ENCODE measurements around the gene RUFY1. TPM values are rescaled to one million over a fixed set of nuclear protein-coding genes. Genes with fewer than 3 reads are reported as not detected.
"Not testable (repeated sequence)": the region's sequence is repeated elsewhere in the genome, so short reads cannot be mapped to it uniquely, and the experiment has no call there.

RUFY1 gene
- total RNA-seq, 2 donors from 2014 or later, result 37.1 to 44.0 TPM

DNA sequence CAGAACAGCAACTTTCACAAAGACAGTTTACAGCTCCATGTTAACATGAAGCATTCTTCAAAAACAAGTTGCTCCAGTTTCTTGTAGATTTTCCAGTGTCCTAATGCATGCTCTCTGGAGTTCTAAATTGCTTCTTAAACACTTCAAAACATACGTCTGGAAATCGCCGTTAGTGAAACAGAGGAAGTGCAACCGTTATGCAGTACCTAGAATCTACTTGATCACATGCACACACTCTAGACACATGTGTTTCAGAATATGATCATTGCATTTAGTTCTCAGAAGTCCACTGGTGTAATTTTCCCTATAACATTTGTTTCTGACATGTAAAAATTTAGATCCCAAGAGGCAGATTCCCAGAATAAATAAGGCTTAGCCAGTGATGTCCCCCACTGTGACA, 41.1 kb upstream of the RUFY1 start:
- Histone ChIP-seq H3K27me3 (no peaks in the 10 kb centered on the region), H3K36me3 (no peaks in the 10 kb centered on the region), H3K9me3 (no peaks in the 10 kb centered on the region), H3K27ac (no peak overlapping the region), H3K4me1 (no peaks in the 10 kb centered on the region), H3K4me3 (no peak overlapping the region), H3K9ac (ENCODE audit: low read depth in 2 of 2, low read length in 2 of 2) (no peak overlapping the region)
- TF ChIP-seq, protein P1, sequence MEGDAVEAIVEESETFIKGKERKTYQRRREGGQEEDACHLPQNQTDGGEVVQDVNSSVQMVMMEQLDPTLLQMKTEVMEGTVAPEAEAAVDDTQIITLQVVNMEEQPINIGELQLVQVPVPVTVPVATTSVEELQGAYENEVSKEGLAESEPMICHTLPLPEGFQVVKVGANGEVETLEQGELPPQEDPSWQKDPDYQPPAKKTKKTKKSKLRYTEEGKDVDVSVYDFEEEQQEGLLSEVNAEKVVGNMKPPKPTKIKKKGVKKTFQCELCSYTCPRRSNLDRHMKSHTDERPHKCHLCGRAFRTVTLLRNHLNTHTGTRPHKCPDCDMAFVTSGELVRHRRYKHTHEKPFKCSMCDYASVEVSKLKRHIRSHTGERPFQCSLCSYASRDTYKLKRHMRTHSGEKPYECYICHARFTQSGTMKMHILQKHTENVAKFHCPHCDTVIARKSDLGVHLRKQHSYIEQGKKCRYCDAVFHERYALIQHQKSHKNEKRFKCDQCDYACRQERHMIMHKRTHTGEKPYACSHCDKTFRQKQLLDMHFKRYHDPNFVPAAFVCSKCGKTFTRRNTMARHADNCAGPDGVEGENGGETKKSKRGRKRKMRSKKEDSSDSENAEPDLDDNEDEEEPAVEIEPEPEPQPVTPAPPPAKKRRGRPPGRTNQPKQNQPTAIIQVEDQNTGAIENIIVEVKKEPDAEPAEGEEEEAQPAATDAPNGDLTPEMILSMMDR (IDR thresholded peaks at IDR 0.05), result no peak
- intact Hi-C loops (cut with DNase I), result no loop called here
- no peak for DNase-seq

DNA sequence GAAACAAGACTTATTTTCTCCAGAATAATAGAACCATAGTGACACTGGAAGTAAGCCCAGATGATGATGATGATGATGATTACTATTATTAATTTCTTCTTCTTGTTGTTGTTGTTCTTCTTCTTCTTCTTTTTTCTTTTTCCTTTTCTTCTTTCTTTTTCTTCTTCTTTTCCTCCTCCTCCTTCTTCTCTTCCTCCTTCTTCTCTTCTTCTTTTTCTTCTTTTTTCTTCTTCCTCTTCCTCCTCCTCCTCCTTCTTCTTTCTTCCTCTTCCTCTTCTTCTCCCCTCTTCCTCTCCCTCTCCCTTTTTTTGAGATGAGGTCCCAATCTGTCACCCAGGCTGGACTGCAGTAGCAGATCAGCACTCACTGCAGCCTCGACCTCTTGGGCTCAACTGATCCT, 40.5 kb upstream of the RUFY1 start:
- no peak overlapping the region for H3K4me3 ChIP-seq
- H3K4me1 ChIP-seq, result no peaks in the 10 kb centered on the region
- no peak overlapping the region for H3K27ac ChIP-seq
- no peak for DNase-seq
- H3K27me3 ChIP-seq, result no peaks in the 10 kb centered on the region
- H3K9ac ChIP-seq (ENCODE audit: low read depth in 2 of 2, low read length in 2 of 2), result no peak overlapping the region
- no peaks in the 10 kb centered on the region for H3K9me3 ChIP-seq
- TF ChIP-seq, protein P1 (IDR thresholded peaks at IDR 0.05), result no peak
- intact Hi-C loops (cut with DNase I), result no loop called here
- no peaks in the 10 kb centered on the region for H3K36me3 ChIP-seq

DNA sequence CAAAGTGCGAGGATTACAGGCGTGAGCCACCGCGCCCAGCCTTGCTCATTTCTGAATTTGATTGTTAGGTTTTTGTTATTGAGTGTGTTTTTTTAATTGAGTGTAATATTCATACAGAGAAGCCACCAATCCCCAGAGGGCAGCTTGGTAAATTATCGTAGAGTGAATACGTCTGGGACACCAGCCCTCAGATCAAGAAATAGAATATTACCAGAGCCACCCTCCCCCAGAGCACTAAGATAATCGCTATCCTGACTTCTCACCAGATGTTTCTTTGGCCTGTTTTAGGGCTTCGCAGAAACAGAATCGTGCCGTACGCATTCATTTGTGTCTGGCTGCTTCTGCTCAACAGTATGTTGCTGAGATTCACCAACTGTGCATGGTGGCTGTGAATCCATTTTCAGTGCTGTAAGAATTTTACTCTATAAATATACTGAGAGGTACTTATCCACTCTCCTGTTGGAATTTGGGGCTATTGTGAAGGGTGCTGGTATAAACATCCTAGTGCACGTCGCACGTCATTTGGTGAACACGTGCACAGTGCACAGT, 37.8 kb upstream of the RUFY1 start:
- Histone ChIP-seq H3K4me3 (no peak overlapping the region), H3K9me3 (no peaks in the 10 kb centered on the region), H3K27me3 (no peaks in the 10 kb centered on the region), H3K27ac (no peak overlapping the region), H3K36me3 (no peaks in the 10 kb centered on the region), H3K9ac (ENCODE audit: low read depth in 2 of 2, low read length in 2 of 2) (no peak overlapping the region), H3K4me1 (no peaks in the 10 kb centered on the region)
- intact Hi-C loops (cut with DNase I), result no loop called here
- TF ChIP-seq, protein P1 (IDR thresholded peaks at IDR 0.05), result no peak
- DNase-seq, result no peak

DNA sequence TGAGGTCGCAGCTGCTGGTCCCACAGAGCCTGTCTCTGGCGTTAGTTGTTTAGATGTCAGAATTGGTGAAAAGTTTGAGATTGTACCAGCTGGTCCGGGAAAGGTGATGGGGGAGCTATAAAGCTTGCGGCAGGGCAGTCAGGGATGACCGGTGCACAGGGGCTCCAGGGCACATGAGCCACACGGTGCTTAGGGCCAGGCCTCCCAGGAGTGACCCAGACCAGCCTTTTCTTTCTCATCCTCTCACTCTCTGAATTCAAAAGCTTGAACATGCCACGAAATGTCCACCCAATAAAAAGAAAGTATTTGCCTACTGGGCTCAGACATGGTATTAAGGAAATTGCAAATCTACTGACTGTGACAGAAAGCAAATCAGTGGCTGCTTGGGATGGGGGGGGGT, 34.9 kb upstream of the RUFY1 start:
- H3K4me3 ChIP-seq; H3K36me3 ChIP-seq; H3K4me1 ChIP-seq; H3K27ac ChIP-seq; intact Hi-C loops (cut with DNase I); H3K27me3 ChIP-seq; DNase-seq; H3K9ac ChIP-seq (ENCODE audit: low read depth in 2 of 2, low read length in 2 of 2); H3K9me3 ChIP-seq: not testable (repeated sequence)

- DNase-seq, result no peak
- no peak overlapping the region for H3K4me3 ChIP-seq
- H3K36me3 ChIP-seq, result no peaks in the 10 kb centered on the region
- H3K27me3 ChIP-seq, result no peaks in the 10 kb centered on the region
- no peaks in the 10 kb centered on the region for H3K9me3 ChIP-seq
- no peaks in the 10 kb centered on the region for H3K4me1 ChIP-seq
- TF ChIP-seq, protein P1 (IDR thresholded peaks at IDR 0.05), result no peak
- no peak overlapping the region for H3K27ac ChIP-seq
- H3K9ac ChIP-seq (ENCODE audit: low read depth in 2 of 2, low read length in 2 of 2), result no peak overlapping the region
- intact Hi-C loops (cut with DNase I), result no loop called here
Observed at GRCh38 chr5:179516221-179516620, 34.1 kb upstream of the RUFY1 start.

DNA sequence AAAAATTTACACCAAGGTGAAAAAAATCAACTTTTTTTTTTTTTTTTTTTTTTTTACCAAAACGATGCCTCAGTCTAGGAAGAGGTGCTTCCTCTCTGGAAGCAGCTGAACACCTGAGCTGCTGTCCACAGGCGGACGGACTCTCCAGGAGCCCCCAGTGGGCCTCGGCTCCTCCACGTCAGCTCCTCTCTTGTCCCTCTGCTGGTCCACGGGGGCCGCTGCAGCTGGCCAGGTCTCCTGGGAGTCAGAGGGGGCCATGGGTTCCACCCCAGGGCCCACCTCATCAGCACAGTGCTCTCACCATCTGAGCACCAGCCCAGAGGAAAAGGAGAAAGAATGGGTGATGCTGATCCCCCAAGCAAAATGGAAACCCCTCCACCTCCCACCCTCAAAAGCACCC, 32.6 kb upstream of the RUFY1 start:
- H3K27ac ChIP-seq; intact Hi-C loops (cut with DNase I); H3K4me3 ChIP-seq; H3K27me3 ChIP-seq; H3K36me3 ChIP-seq; DNase-seq; H3K4me1 ChIP-seq; H3K9ac ChIP-seq (ENCODE audit: low read depth in 2 of 2, low read length in 2 of 2); H3K9me3 ChIP-seq: not testable (repeated sequence)

GRCh38 chr5:179518369-179518768, 32.0 kb upstream of the RUFY1 start:
- H3K9me3 ChIP-seq; H3K27me3 ChIP-seq; H3K4me1 ChIP-seq; DNase-seq; H3K4me3 ChIP-seq; H3K27ac ChIP-seq; H3K36me3 ChIP-seq; intact Hi-C loops (cut with DNase I); H3K9ac ChIP-seq (ENCODE audit: low read depth in 2 of 2, low read length in 2 of 2): not testable (repeated sequence)

GRCh38 chr5:179519416-179520070, 30.8 kb upstream of the RUFY1 start:
- H3K4me1 ChIP-seq; intact Hi-C loops (cut with DNase I); H3K27me3 ChIP-seq; H3K4me3 ChIP-seq; DNase-seq; H3K9me3 ChIP-seq; H3K36me3 ChIP-seq; H3K27ac ChIP-seq; H3K9ac ChIP-seq (ENCODE audit: low read depth in 2 of 2, low read length in 2 of 2): not testable (repeated sequence)

DNA sequence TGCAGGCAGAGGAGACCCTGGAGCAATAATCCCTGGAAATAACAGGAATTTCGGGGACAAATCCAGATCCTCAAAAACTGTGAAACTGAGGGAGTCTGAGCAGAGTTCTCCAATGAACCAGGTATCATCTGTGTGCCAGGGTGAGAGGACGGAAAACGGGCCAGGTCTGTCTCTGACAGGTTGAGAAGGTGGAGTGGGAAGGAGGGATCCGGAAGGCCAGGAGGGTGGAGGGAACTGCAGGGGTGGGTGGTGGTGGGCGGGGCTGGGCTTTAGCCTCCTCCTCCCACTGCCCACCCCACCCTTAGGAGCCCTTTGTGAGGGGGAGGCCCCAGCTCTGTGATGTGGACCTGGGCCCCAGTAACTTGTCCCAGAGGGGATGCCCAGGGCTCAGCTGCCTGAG, 28.2 kb upstream of the RUFY1 start:
- H3K9me3 ChIP-seq; H3K9ac ChIP-seq (ENCODE audit: low read depth in 2 of 2, low read length in 2 of 2); H3K4me3 ChIP-seq; H3K4me1 ChIP-seq; H3K36me3 ChIP-seq; DNase-seq; intact Hi-C loops (cut with DNase I); H3K27ac ChIP-seq; H3K27me3 ChIP-seq: not testable (repeated sequence)
